HepG2 (cell line): ENCODE measurements around the gene CPB2. TPM values are rescaled to one million over a fixed set of nuclear protein-coding genes. Genes with fewer than 3 reads are reported as not detected.

ENCODE experiments used
- ATAC-seq: fragments of 200-7000 bp; cut with Tn5 transposase; 3 replicates; pipeline ENCODE4 v1.9.1; 2020; ENCODE audit warnings: mild to moderate bottlenecking, moderate library complexity
- BruUV-seq: library from RNA; stranded (reverse); fragments of 400-500 nt; replicated peaks from 2 replicates; lab custom pipeline; 2021; lab: Mats Ljungman, UMichigan
- CTCF ChIA-PET: fragments of 300-600 bp; formaldehyde crosslinking; extraction: SDS; loops from one replicate; lab custom pipeline; 2021; ENCODE audit warnings: low total read pairs, inconsistent platforms, low intra/inter-chr PET ratio; lab: Yijun Ruan, JAX
- POLR2A ChIA-PET: fragments of 350-600 bp; sonication (Branson Sonifier 250); formaldehyde crosslinking; loops from one replicate; lab custom pipeline; 2020; ENCODE audit warnings: antibody characterized with exemption, inconsistent platforms; lab: Yijun Ruan, JAX
- DNase-seq: peaks from one replicate; pipeline ENCODE4 v3.0.0-alpha.2; 2015; ENCODE audit warnings: low spot score
- FAIRE-seq: peaks from 3 replicates; lab custom pipeline; 2011; peaks lifted over from hg19 to GRCh38; lab: Jason Lieb, UNC
- H2AFZ ChIP-seq: one replicate; pipeline ENCODE4 v1.6.1; 2011; ENCODE audit warnings: low read length, inconsistent platforms
- H3K27ac ChIP-seq: fragments of 300-600 bp; 3 replicates; pipeline ENCODE4 v1.8.0; 2011; ENCODE audit warnings: mixed run types, mild to moderate bottlenecking, mixed read lengths, low read length, inconsistent platforms; ENCODE audit not compliant: insufficient read depth; ENCODE audit errors: extremely low read length
- H3K27me3 ChIP-seq, 2 experiments: fragments of 200-600 bp in 1 of 2; 2 replicates in 1 of 2; 3 replicates in 1 of 2; pipeline versions ENCODE4 v1.6.0 to v1.8.0; 2011; ENCODE audit warnings: low read length in 2 of 2, mild to moderate bottlenecking in 2 of 2, moderate library complexity in 2 of 2, inconsistent platforms in 1 of 2; ENCODE audit not compliant: insufficient read depth in 2 of 2, control insufficient read depth in 1 of 2
- H3K36me3 ChIP-seq, 2 experiments: fragments of 200-600 bp in 1 of 2; replicated peaks in 1 of 2; 2 replicates in 1 of 2; 3 replicates in 1 of 2; pipeline versions ENCODE4 v1.5.1 to v1.8.0; 2011; ENCODE audit warnings: low read length in 2 of 2, inconsistent platforms in 1 of 2; ENCODE audit not compliant: insufficient read depth in 2 of 2, control insufficient read depth in 1 of 2
- H3K4me1 ChIP-seq: 2 replicates; pipeline ENCODE4 v1.5.1; 2012; ENCODE audit warnings: low read length, inconsistent platforms; ENCODE audit not compliant: insufficient read depth
- H3K4me2 ChIP-seq: 2 replicates; pipeline ENCODE4 v1.6.0; 2011; ENCODE audit warnings: low read depth, low read length, inconsistent platforms
- H3K4me3 ChIP-seq, 3 experiments: fragments of 200-600 bp in 1 of 3; sonication (generic), shearing (Covaris generic) in 1 of 3; replicated peaks in 1 of 3; 2 replicates each; pipeline ENCODE4 v1.5.1; 2011 to 2016; ENCODE audit warnings: low read length in 3 of 3, inconsistent platforms in 2 of 3, low read depth in 2 of 3, mild to moderate bottlenecking in 2 of 3, control low read depth in 1 of 3, mixed read lengths in 1 of 3; ENCODE audit not compliant: insufficient read depth in 1 of 3
- H3K79me2 ChIP-seq: one replicate; pipeline ENCODE4 v1.6.1; 2011; ENCODE audit warnings: low read length, inconsistent platforms; ENCODE audit not compliant: insufficient read depth
- H3K9ac ChIP-seq: 2 replicates; pipeline ENCODE4 v1.6.0; 2011; ENCODE audit warnings: mild to moderate bottlenecking, low read depth, low read length, inconsistent platforms; ENCODE audit not compliant: insufficient read depth
- H3K9me3 ChIP-seq: 2 replicates; pipeline ENCODE4 v1.5.1; 2012; ENCODE audit warnings: mild to moderate bottlenecking, low read length
- H4K20me1 ChIP-seq: 2 replicates; pipeline ENCODE4 v1.6.0; 2011; ENCODE audit warnings: inconsistent platforms, mild to moderate bottlenecking, low read length, moderate library complexity; ENCODE audit not compliant: insufficient read depth
- HMGA1 ChIP-seq: sonication (generic); formaldehyde crosslinking; conservative IDR thresholded peaks from 2 replicates; pipeline ENCODE4 v1.4.0; 2020; ENCODE audit warnings: missing genetic modification reagents
- RBFOX2 ChIP-seq: fragments of 200-400 bp; formaldehyde crosslinking; IDR thresholded peaks from 2 replicates; pipeline ENCODE4 v1.6.1; 2017; ENCODE audit warnings: low read depth, mild to moderate bottlenecking, low read length
- ZBTB26 ChIP-seq: IDR thresholded peaks from 2 replicates; pipeline ENCODE4 v1.6.1; 2016; ENCODE audit warnings: missing compliant biosample characterization, missing genetic modification reagents, borderline replicate concordance
- ZBTB34 ChIP-seq: sonication (generic); formaldehyde crosslinking; IDR thresholded peaks from 2 replicates; pipeline ENCODE4 v1.8.0; 2022; ENCODE audit warnings: mild to moderate bottlenecking, missing genetic modification reagents
- WGBS: methylation state at CpG from one replicate; pipeline ENCODE4 v1.1.6; 2017; ENCODE audit warnings: low lambda C conversion rate; 5-methylcytosine and 5-hydroxymethylcytosine counted together
- in situ Hi-C: cut with HindIII; loops from 2 replicates; pipeline ENCODE4 v1.10.0; 2017; ENCODE audit warnings: low pct_unique_long_range_greater_than_20kb; ENCODE audit not compliant: extremely low pct_ligation_motif_present
- intact Hi-C: fragments of 100-400 bp; cut with micrococcal nuclease; formaldehyde crosslinking; loops from one replicate; pipeline ENCODE4 v1.10.0; 2022; ENCODE audit not compliant: unreplicated experiment
- polyA plus RNA-seq, 8 experiments: library from polyadenylated mRNA; depleted of rRNA in 3 of 8; stranded (reverse) in 7 of 8; unstranded in 1 of 8; fragments of >200 nt; fragmentation: Illumina TruSeq in 4 of 8; extraction: Trizol in 4 of 8; gene quantifications; 2 replicates each; pipeline versions ENCODE4 v1.2.1 to v1.2.3, GENCODE V29; 2011 to 2016; ENCODE audit warnings: low read depth in 4 of 8, missing spikeins in 1 of 8, mixed read lengths in 1 of 8; ENCODE audit not compliant: insufficient read depth in 1 of 8
- total RNA-seq, 5 experiments: library from RNA; depleted of rRNA; stranded (reverse); fragments of >200 nt; fragmentation: Illumina TruSeq; extraction: Trizol; gene quantifications; 2 replicates each; pipeline ENCODE4 v1.2.3, GENCODE V29; 2016; ENCODE audit warnings: low read depth in 1 of 5
- TF ChIP-seq, protein P1 (sequence below): sonication (generic); formaldehyde crosslinking; IDR thresholded peaks from 2 replicates; pipeline ENCODE4 v1.4.0; 2020; ENCODE audit warnings: missing genetic modification reagents, low read depth, mild to moderate bottlenecking, borderline replicate concordance

CPB2 gene
- total and polyA plus RNA-seq, 2 of the 13 experiments (the other 11 are each of a cell fraction or from before 2014, with no cell fraction given) = 125 to 140 TPM

GRCh38 chr13:46097015-46097414 is 7.8 kb downstream of the CPB2 start (continued):
- TF ChIP-seq ZBTB34 (CRISPR knock-in tag) (no peak), RBFOX2 (0 out of 2 replicates have a peak, but pooled peaks have one; percentile 23)

DNA sequence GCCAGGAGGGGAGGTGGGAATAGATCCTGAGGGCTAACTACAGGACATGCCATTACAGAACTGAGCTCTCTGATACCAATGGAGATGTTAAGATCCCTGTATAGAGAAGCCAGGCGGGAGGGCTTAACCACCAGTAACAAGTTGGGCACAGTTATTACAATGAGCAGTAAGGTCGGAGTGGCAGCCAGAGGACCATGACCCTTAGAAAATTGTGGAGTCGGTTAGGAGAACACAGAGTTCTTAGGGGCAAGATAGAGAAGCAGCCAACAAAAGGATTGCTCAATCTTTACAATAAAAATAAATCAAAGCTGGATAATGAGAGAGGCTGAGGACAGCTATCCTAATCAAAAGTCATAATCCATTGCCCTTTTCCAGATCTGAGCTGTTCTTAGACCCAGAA is 10.4 kb downstream of the CPB2 start:
- ATAC-seq (no peak), DNase-seq (no peak), FAIRE-seq (no peak)
- H3K27ac ChIP-seq = no peak overlapping the region
- ChIA-PET POLR2A (interaction anchor here (1.2 kb wide), 1 partner anchor 11 kb away, joined by 3 read pairs; the partner anchor contains the start of gene CPB2), CTCF (no interaction called here)
- H3K4me3 ChIP-seq = no peak overlapping the region
- peaks cover 14 to 28% of the 10 kb centered on the region in 2 experiments for H3K36me3 ChIP-seq
- no peaks in the 10 kb centered on the region for H3K9me3 ChIP-seq
- H3K9ac ChIP-seq = no peak overlapping the region
- H2AFZ ChIP-seq = no peak overlapping the region
- no TSS peak for BruUV-seq
- intact Hi-C loops = no loop called here
- H3K4me2 ChIP-seq = no peak overlapping the region
- 0 out of 2 replicates have a peak, but pooled peaks cover 2% of the 10 kb centered on the region for H4K20me1 ChIP-seq
- TF ChIP-seq, protein P1, sequence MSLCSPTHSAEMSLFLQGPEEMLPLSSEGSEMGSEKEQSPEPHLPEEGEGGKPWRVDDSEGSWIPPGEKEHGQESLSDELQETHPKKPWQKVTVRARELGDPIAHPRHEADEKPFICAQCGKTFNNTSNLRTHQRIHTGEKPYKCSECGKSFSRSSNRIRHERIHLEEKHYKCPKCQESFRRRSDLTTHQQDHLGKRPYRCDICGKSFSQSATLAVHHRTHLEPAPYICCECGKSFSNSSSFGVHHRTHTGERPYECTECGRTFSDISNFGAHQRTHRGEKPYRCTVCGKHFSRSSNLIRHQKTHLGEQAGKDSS = no peak
- TF ChIP-seq HMGA1 (CRISPR knock-in tag) = no peak
- no peak for TF ChIP-seq ZBTB26 (CRISPR knock-in tag)
- H3K79me2 ChIP-seq = peaks cover 84% of the 10 kb centered on the region
- 96% methylated on average over 3 of the region's 3 CpGs for WGBS
- H3K4me1 ChIP-seq = peaks cover 52% of the 10 kb centered on the region
- in situ Hi-C loops = no loop called here
- no peaks in the 10 kb centered on the region for H3K27me3 ChIP-seq
